GM20000 (cell line): ENCODE measurements around the gene ANGEL1.

Experiments
- DNase-seq: peaks from one replicate; pipeline ENCODE4 v3.0.0; 2012; ENCODE audit warnings: low spot score
- CTCF ChIP-seq: IDR thresholded peaks from 2 replicates; pipeline ENCODE4 v1.5.1; 2012; ENCODE audit warnings: mild to moderate bottlenecking, control low read depth; ENCODE audit errors: extremely low read depth, missing control alignments

The ANGEL1 gene

GRCh38 chr14:76842414-76842813 is 29.7 kb upstream of the ANGEL1 start:
- no peak for DNase-seq
- TF ChIP-seq CTCF = no peak

- no peak for DNase-seq
These were observed 24.8 kb upstream of the ANGEL1 start for GRCh38 chr14:76837524-76837923.

GRCh38 chr14:76836029-76836630 is 23.4 kb upstream of the ANGEL1 start:
- no peak for DNase-seq
- no peak for TF ChIP-seq CTCF

More at GRCh38 chr14:76837524-76837923, 24.8 kb upstream of the ANGEL1 start:
- TF ChIP-seq CTCF = no peak

- DNase-seq = no peak
- TF ChIP-seq CTCF = no peak
These were observed 21.6 kb upstream of the ANGEL1 start for GRCh38 chr14:76834241-76834661.

- DNase-seq = no peak
- TF ChIP-seq CTCF = no peak
These were observed 20.3 kb upstream of the ANGEL1 start for GRCh38 chr14:76833011-76833410.

GRCh38 chr14:76832503-76832988 is 19.9 kb upstream of the ANGEL1 start:
- no peak for DNase-seq

GRCh38 chr14:76830556-76830955 is 17.9 kb upstream of the ANGEL1 start:
- no peak for TF ChIP-seq CTCF
- DNase-seq = no peak

More at GRCh38 chr14:76832503-76832988, 19.9 kb upstream of the ANGEL1 start:
- no peak for TF ChIP-seq CTCF
